MM.1S (cell line): ENCODE data around the gene CXCL6.

Source experiments
- DNase-seq: peaks from one replicate; pipeline ENCODE4 v3.0.0-alpha.2; 2015
- H2AFZ ChIP-seq: fragments of 300-600 bp; sonication (generic); 2 replicates; pipeline ENCODE4 v1.6.0; 2016; ENCODE audit warnings: antibody characterized with exemption, low read length
- H3F3A ChIP-seq: fragments of 300-600 bp; sonication (generic); 2 replicates; pipeline ENCODE4 v1.6.1; 2016; ENCODE audit warnings: mild to moderate bottlenecking, antibody characterized with exemption, low read length, moderate library complexity, mixed read lengths; ENCODE audit not compliant: insufficient read depth
- H3K27ac ChIP-seq: fragments of 300-600 bp; sonication (generic); 2 replicates; pipeline ENCODE4 v1.5.1; 2016; ENCODE audit warnings: mild to moderate bottlenecking, low read length
- H3K27me3 ChIP-seq: fragments of 300-600 bp; sonication (generic); replicated peaks from 2 replicates; pipeline ENCODE4 v1.6.0; 2016; ENCODE audit warnings: low read length; ENCODE audit not compliant: insufficient read depth
- H3K36me3 ChIP-seq: fragments of 300-600 bp; sonication (generic); replicated peaks from 2 replicates; pipeline ENCODE4 v1.6.1; 2016; ENCODE audit warnings: mild to moderate bottlenecking, low read length, mixed read lengths; ENCODE audit not compliant: insufficient read depth
- H3K4me1 ChIP-seq: fragments of 300-600 bp; sonication (generic); 2 replicates; pipeline ENCODE4 v1.6.1; 2016; ENCODE audit warnings: low read length, mixed read lengths
- H3K4me2 ChIP-seq: fragments of 300-600 bp; sonication (generic); 2 replicates; pipeline ENCODE4 v1.6.0; 2016; ENCODE audit warnings: low read depth, low read length
- H3K4me3 ChIP-seq: fragments of 300-600 bp; sonication (generic); 2 replicates; pipeline ENCODE4 v1.5.1; 2016; ENCODE audit warnings: low read length, mixed read lengths
- H3K79me2 ChIP-seq: fragments of 300-600 bp; sonication (generic); 2 replicates; pipeline ENCODE4 v1.6.1; 2016; ENCODE audit warnings: mixed run types, low read length, mixed read lengths
- H3K9ac ChIP-seq: fragments of 300-600 bp; sonication (generic); 2 replicates; pipeline ENCODE4 v1.6.1; 2016; ENCODE audit warnings: low read length, mixed read lengths
- H3K9me2 ChIP-seq: fragments of 300-600 bp; sonication (generic); replicated peaks from 2 replicates; pipeline ENCODE4 v1.6.1; 2016; ENCODE audit warnings: mild to moderate bottlenecking, low read length, mixed read lengths; ENCODE audit not compliant: insufficient read depth
- H3K9me3 ChIP-seq: fragments of 300-600 bp; sonication (generic); replicated peaks from 2 replicates; pipeline ENCODE4 v1.6.1; 2016; ENCODE audit warnings: mild to moderate bottlenecking, low read length, mixed read lengths; ENCODE audit not compliant: insufficient read depth
- H4K20me1 ChIP-seq: fragments of 300-600 bp; sonication (generic); 2 replicates; pipeline ENCODE4 v1.6.1; 2016; ENCODE audit warnings: mild to moderate bottlenecking, low read length, moderate library complexity, mixed read lengths; ENCODE audit not compliant: insufficient read depth
- EZH2 ChIP-seq: fragments of 300-600 bp; sonication (generic); optimal IDR thresholded peaks from 2 replicates; pipeline ENCODE3; 2017; ENCODE audit warnings: low read depth, mild to moderate bottlenecking, antibody characterized with exemption, low read length, mixed read lengths
- EZH2phosphoT487 ChIP-seq: fragments of 300-600 bp; sonication (generic); IDR thresholded peaks from 2 replicates; pipeline ENCODE4 v1.6.1; 2018; ENCODE audit warnings: antibody characterized with exemption, low read length
- TF ChIP-seq, protein P1 (sequence below): fragments of 300-600 bp; sonication (generic); IDR thresholded peaks from 2 replicates; pipeline ENCODE4 v1.5.1; 2016; ENCODE audit warnings: antibody characterized with exemption, low read length, mixed read lengths

CXCL6 gene

DNA sequence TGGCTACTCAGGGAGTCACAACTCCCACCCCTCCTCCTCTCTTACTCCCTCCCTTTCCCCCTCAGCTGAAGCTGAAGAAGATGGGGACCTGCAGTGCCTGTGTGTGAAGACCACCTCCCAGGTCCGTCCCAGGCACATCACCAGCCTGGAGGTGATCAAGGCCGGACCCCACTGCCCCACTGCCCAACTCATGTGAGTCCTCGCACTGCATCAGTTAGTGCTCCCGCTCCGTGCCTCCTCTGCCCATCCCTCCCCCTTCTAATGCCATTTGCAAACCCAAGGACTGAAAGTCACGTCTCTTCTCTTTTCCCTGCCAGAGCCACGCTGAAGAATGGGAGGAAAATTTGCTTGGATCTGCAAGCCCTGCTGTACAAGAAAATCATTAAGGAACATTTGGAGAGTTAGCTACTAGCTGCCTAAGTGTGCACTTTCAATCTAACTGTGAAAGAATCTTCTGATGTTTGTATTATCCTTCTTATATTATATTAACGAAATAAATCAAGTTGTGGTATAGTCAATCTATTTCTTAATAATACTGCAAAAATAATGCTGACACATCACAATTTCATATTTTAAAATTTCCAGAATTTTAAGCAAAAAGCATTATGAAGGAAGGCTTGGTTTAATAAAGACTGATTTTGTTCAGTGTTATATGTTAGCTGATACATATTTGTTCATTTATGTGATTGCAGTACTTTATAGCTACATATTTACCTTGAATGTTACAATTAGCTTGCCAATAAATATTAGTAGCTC is 17.4 kb downstream of the CXCL6 start:
- TF ChIP-seq, protein P1, sequence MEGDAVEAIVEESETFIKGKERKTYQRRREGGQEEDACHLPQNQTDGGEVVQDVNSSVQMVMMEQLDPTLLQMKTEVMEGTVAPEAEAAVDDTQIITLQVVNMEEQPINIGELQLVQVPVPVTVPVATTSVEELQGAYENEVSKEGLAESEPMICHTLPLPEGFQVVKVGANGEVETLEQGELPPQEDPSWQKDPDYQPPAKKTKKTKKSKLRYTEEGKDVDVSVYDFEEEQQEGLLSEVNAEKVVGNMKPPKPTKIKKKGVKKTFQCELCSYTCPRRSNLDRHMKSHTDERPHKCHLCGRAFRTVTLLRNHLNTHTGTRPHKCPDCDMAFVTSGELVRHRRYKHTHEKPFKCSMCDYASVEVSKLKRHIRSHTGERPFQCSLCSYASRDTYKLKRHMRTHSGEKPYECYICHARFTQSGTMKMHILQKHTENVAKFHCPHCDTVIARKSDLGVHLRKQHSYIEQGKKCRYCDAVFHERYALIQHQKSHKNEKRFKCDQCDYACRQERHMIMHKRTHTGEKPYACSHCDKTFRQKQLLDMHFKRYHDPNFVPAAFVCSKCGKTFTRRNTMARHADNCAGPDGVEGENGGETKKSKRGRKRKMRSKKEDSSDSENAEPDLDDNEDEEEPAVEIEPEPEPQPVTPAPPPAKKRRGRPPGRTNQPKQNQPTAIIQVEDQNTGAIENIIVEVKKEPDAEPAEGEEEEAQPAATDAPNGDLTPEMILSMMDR: no peak
- TF ChIP-seq EZH2phosphoT487 (no peak), EZH2 (no peak)
- H2AFZ ChIP-seq: no peak overlapping the region
- no peaks in the 10 kb centered on the region for H3F3A ChIP-seq
- no peaks in the 10 kb centered on the region for H3K27me3 ChIP-seq
- H4K20me1 ChIP-seq: no peaks in the 10 kb centered on the region
- no peaks in the 10 kb centered on the region for H3K79me2 ChIP-seq
- no peak for DNase-seq
- no peak overlapping the region for H3K9ac ChIP-seq
- no peak overlapping the region for H3K4me3 ChIP-seq
- H3K4me1 ChIP-seq: no peaks in the 10 kb centered on the region
- no peaks in the 10 kb centered on the region for H3K9me2 ChIP-seq
- H3K27ac ChIP-seq: no peak overlapping the region
- no peak overlapping the region for H3K4me2 ChIP-seq
- no peaks in the 10 kb centered on the region for H3K9me3 ChIP-seq
- no peaks in the 10 kb centered on the region for H3K36me3 ChIP-seq

DNA sequence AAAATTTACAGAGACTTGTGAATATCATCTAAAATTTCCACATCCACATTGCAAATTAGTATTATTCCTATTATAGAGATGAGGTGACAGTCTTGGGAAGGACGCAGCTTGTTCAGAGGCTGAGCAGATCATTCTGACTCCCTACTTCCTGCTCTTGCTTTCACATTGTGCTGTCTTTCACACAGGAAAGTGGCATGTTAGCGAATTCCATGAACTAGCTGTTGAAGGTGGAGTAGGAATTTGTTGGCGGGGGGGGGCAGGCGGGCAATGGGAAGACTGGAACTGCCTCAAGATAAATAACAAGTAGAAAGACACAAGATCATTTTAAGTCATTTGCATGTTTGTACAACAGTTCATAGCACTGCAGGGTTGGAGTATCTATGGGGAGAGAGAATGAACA is 18.9 kb downstream of the CXCL6 start:
- Histone ChIP-seq H3K9me2 (no peaks in the 10 kb centered on the region), H3K9ac (no peak overlapping the region), H3K4me2 (no peak overlapping the region), H3K27me3 (no peaks in the 10 kb centered on the region), H3K4me3 (no peak overlapping the region), H2AFZ (no peak overlapping the region), H3K36me3 (no peaks in the 10 kb centered on the region), H3K4me1 (no peaks in the 10 kb centered on the region), H3K9me3 (no peaks in the 10 kb centered on the region), H4K20me1 (no peaks in the 10 kb centered on the region), H3F3A (no peaks in the 10 kb centered on the region), H3K79me2 (no peaks in the 10 kb centered on the region), H3K27ac (no peak overlapping the region)
- no peak for TF ChIP-seq EZH2phosphoT487
- TF ChIP-seq, protein P1: no peak
- no peak for TF ChIP-seq EZH2
- DNase-seq: no peak

DNA sequence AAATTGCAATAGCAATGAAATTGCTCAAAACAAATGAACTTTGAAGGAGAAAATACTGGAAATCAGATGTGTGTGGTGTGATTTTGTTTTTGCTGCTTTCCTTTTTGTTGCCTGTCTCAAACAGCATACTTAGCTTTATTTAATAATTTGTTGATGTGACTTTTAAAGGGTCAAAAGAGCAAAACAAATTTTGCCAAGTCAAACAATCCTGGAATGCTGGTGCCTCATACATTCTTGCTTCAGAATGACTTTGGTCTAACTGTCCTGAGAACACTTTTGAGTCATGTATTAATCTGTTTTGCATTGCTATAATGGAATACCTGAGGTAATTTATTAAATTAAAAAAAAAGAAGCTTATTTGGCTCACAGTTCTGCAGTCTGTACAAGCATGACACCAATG is 20.0 kb downstream of the CXCL6 start:
- Histone ChIP-seq H3K9me3 (no peaks in the 10 kb centered on the region), H3K4me3 (no peak overlapping the region), H2AFZ (no peak overlapping the region), H3K4me1 (no peaks in the 10 kb centered on the region), H3K27me3 (no peaks in the 10 kb centered on the region), H3K4me2 (no peak overlapping the region), H3F3A (no peaks in the 10 kb centered on the region), H3K27ac (no peak overlapping the region), H3K36me3 (no peaks in the 10 kb centered on the region), H3K79me2 (no peaks in the 10 kb centered on the region), H3K9ac (no peak overlapping the region), H4K20me1 (no peaks in the 10 kb centered on the region), H3K9me2 (no peaks in the 10 kb centered on the region)
- no peak for TF ChIP-seq EZH2phosphoT487
- TF ChIP-seq EZH2: no peak
- TF ChIP-seq, protein P1: no peak
- no peak for DNase-seq
